ENCODE measurements around the gene RPP25. TPM values are rescaled to one million over a fixed set of nuclear protein-coding genes. Genes with fewer than 3 reads are reported as not detected.
"Not testable (repeated sequence)": the region's sequence is repeated elsewhere in the genome, so short reads cannot be mapped to it uniquely, and the experiment has no call there.

RPP25 gene
- total RNA-seq, 1 experiment from 2014 or later, result 31.3 TPM

- CTCF ChIA-PET, result interaction anchor here (0.5 to 1.0 kb wide), 2 partner anchors 15 to 19 kb away, joined by 3 to 5 read pairs; no protein-coding TSS in a partner anchor
Measured at GRCh38 chr15:74920456-74920855, 36.1 kb downstream of the RPP25 start.

GRCh38 chr15:74917676-74918075, 38.9 kb downstream of the RPP25 start:
- DNase-seq (ENCODE audit: low spot score), result no peak
- no peaks in the 10 kb centered on the region for H3K4me1 Mint-ChIP-seq
- H3K36me3 Mint-ChIP-seq, result peaks cover 66% of the 10 kb centered on the region
- H3K9me3 Mint-ChIP-seq, result no peaks in the 10 kb centered on the region
- CTCF ChIA-PET, result interaction anchor here (0.6 to 2.7 kb wide), 2 partner anchors 16 to 101 kb away, joined by 3 to 7 read pairs; no protein-coding TSS in a partner anchor
- no peak for ATAC-seq
- H3K27ac Mint-ChIP-seq, result no peak overlapping the region
- no peak for TF ChIP-seq GABPB1 (CRISPR knock-in tag; IDR thresholded peaks at IDR 0.05)
- H3K4me3 Mint-ChIP-seq, result no peak overlapping the region
- POLR2A ChIA-PET, result interaction anchor here (0.6 kb wide), 2 partner anchors 75 to 432 kb away, joined by 3 to 5 read pairs; no protein-coding TSS in a partner anchor
- H3K27me3 Mint-ChIP-seq (ENCODE audit: low read depth), result no peaks in the 10 kb centered on the region

More at GRCh38 chr15:74920456-74920855, 36.1 kb downstream of the RPP25 start:
- Mint-ChIP-seq H3K27me3 (ENCODE audit: low read depth) (no peaks in the 10 kb centered on the region), H3K27ac (no peak overlapping the region), H3K36me3 (peaks cover 62% of the 10 kb centered on the region), H3K4me1 (no peaks in the 10 kb centered on the region), H3K4me3 (no peak overlapping the region), H3K9me3 (no peaks in the 10 kb centered on the region)
- no peak for DNase-seq (ENCODE audit: low spot score)
- ATAC-seq, result no peak
- TF ChIP-seq ZNF423 (CRISPR knock-in tag; IDR thresholded peaks at IDR 0.05) (no peak), ZNF317 (CRISPR knock-in tag; IDR thresholded peaks at IDR 0.05; ENCODE audit: borderline replicate concordance, low read depth) (no peak), NR3C1 (CRISPR knock-in tag; conservative IDR thresholded peaks at IDR 0.05; ENCODE audit: low read depth) (no peak), CREM (CRISPR knock-in tag; IDR thresholded peaks at IDR 0.05) (no peak)
- TF ChIP-seq, protein P1, sequence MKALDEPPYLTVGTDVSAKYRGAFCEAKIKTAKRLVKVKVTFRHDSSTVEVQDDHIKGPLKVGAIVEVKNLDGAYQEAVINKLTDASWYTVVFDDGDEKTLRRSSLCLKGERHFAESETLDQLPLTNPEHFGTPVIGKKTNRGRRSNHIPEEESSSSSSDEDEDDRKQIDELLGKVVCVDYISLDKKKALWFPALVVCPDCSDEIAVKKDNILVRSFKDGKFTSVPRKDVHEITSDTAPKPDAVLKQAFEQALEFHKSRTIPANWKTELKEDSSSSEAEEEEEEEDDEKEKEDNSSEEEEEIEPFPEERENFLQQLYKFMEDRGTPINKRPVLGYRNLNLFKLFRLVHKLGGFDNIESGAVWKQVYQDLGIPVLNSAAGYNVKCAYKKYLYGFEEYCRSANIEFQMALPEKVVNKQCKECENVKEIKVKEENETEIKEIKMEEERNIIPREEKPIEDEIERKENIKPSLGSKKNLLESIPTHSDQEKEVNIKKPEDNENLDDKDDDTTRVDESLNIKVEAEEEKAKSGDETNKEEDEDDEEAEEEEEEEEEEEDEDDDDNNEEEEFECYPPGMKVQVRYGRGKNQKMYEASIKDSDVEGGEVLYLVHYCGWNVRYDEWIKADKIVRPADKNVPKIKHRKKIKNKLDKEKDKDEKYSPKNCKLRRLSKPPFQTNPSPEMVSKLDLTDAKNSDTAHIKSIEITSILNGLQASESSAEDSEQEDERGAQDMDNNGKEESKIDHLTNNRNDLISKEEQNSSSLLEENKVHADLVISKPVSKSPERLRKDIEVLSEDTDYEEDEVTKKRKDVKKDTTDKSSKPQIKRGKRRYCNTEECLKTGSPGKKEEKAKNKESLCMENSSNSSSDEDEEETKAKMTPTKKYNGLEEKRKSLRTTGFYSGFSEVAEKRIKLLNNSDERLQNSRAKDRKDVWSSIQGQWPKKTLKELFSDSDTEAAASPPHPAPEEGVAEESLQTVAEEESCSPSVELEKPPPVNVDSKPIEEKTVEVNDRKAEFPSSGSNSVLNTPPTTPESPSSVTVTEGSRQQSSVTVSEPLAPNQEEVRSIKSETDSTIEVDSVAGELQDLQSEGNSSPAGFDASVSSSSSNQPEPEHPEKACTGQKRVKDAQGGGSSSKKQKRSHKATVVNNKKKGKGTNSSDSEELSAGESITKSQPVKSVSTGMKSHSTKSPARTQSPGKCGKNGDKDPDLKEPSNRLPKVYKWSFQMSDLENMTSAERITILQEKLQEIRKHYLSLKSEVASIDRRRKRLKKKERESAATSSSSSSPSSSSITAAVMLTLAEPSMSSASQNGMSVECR (CRISPR knock-in tag; IDR thresholded peaks at IDR 0.05; ENCODE audit: borderline replicate concordance), result no peak
- TF ChIP-seq, protein P2, sequence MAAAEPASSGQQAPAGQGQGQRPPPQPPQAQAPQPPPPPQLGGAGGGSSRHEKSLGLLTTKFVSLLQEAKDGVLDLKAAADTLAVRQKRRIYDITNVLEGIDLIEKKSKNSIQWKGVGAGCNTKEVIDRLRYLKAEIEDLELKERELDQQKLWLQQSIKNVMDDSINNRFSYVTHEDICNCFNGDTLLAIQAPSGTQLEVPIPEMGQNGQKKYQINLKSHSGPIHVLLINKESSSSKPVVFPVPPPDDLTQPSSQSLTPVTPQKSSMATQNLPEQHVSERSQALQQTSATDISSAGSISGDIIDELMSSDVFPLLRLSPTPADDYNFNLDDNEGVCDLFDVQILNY (CRISPR knock-in tag; IDR thresholded peaks at IDR 0.05), result no peak
- POLR2A ChIA-PET, result no interaction called here

GRCh38 chr15:74913799-74914198, 42.8 kb downstream of the RPP25 start:
- POLR2A ChIA-PET, result interaction anchor here (0.6 kb wide), 1 partner anchor 45 kb away, joined by 3 read pairs; no protein-coding TSS in a partner anchor
- not testable (repeated sequence) for ATAC-seq

GRCh38 chr15:74913041-74913440, 43.5 kb downstream of the RPP25 start:
- no peak for ATAC-seq
- no peaks in the 10 kb centered on the region for H3K27me3 Mint-ChIP-seq (ENCODE audit: low read depth)

More at GRCh38 chr15:74913799-74914198, 42.8 kb downstream of the RPP25 start:
- H3K27me3 Mint-ChIP-seq (ENCODE audit: low read depth); DNase-seq (ENCODE audit: low spot score); H3K27ac Mint-ChIP-seq; H3K4me1 Mint-ChIP-seq; CTCF ChIA-PET; H3K9me3 Mint-ChIP-seq; H3K4me3 Mint-ChIP-seq: not testable (repeated sequence)
- H3K36me3 Mint-ChIP-seq, result peaks cover 63% of the 10 kb centered on the region

More at GRCh38 chr15:74913041-74913440, 43.5 kb downstream of the RPP25 start:
- H3K9me3 Mint-ChIP-seq, result peaks cover 8% of the 10 kb centered on the region
- H3K4me3 Mint-ChIP-seq, result no peak overlapping the region
- ChIA-PET CTCF (interaction anchor here (1.4 kb wide), 1 partner anchor 38 kb away, joined by 4 read pairs; no protein-coding TSS in a partner anchor), POLR2A (no interaction called here)
- no peak overlapping the region for H3K27ac Mint-ChIP-seq
- no peaks in the 10 kb centered on the region for H3K4me1 Mint-ChIP-seq
- TF ChIP-seq GRHL2 (CRISPR knock-in tag; IDR thresholded peaks at IDR 0.05; ENCODE audit: insufficient replicate concordance, severe bottlenecking) (no peak), ZMAT4 (CRISPR knock-in tag; IDR thresholded peaks at IDR 0.05) (no peak), ZNF232 (CRISPR knock-in tag; IDR thresholded peaks at IDR 0.05) (no peak), PREB (CRISPR knock-in tag; IDR thresholded peaks at IDR 0.05; ENCODE audit: borderline replicate concordance) (no peak), FOXP1 (CRISPR knock-in tag; IDR thresholded peaks at IDR 0.05; ENCODE audit: borderline replicate concordance) (no peak), ZNF219 (CRISPR knock-in tag; IDR thresholded peaks at IDR 0.05; ENCODE audit: borderline replicate concordance) (no peak), SMAD3 (CRISPR knock-in tag; IDR thresholded peaks at IDR 0.05; ENCODE audit: borderline replicate concordance) (no peak), CREM (CRISPR knock-in tag; IDR thresholded peaks at IDR 0.05) (no peak), HMGA2 (CRISPR knock-in tag; IDR thresholded peaks at IDR 0.05) (no peak), JUN (CRISPR knock-in tag; IDR thresholded peaks at IDR 0.05) (no peak), NR2C2 (CRISPR knock-in tag; IDR thresholded peaks at IDR 0.05) (no peak), USF2 (CRISPR knock-in tag; IDR thresholded peaks at IDR 0.05) (no peak), NFYB (CRISPR knock-in tag; conservative IDR thresholded peaks at IDR 0.05; ENCODE audit: low read depth) (no peak)
- TF ChIP-seq, protein P2 (CRISPR knock-in tag; IDR thresholded peaks at IDR 0.05), result no peak
- peaks cover 60% of the 10 kb centered on the region for H3K36me3 Mint-ChIP-seq
- no peak for DNase-seq (ENCODE audit: low spot score)

Measured in WTC11 (cell line).